ENCODE data around the gene HOXB6.
A peak's percentile ranks its signal among the peaks of the same experiment; 100 is the strongest.

HOXB6 gene

GRCh38 chr17:48621410-48622392 is 16.9 kb upstream of the HOXB6 start:
- DNase-seq (ENCODE audit: low spot score), result no peak

- DNase-seq (ENCODE audit: low spot score), result no peak
Measured at GRCh38 chr17:48620461-48621139, 15.8 kb upstream of the HOXB6 start.

GRCh38 chr17:48619826-48620449 is 15.2 kb upstream of the HOXB6 start:
- DNase-seq (ENCODE audit: low spot score), result no peak

GRCh38 chr17:48618256-48618896 is 13.6 kb upstream of the HOXB6 start:
- DNase-seq (ENCODE audit: low spot score), result peak; percentile 93

GRCh38 chr17:48617471-48618255 is 12.9 kb upstream of the HOXB6 start:
- DNase-seq (ENCODE audit: low spot score), result no peak

GRCh38 chr17:48616717-48617470 is 12.1 kb upstream of the HOXB6 start:
- no peak for DNase-seq (ENCODE audit: low spot score)

GRCh38 chr17:48615963-48616716 is 11.4 kb upstream of the HOXB6 start:
- DNase-seq (ENCODE audit: low spot score), result no peak

- peak; percentile 58 for DNase-seq (ENCODE audit: low spot score)
Measured at GRCh38 chr17:48615047-48615962, 10.5 kb upstream of the HOXB6 start, which contains the start of gene HOXB8. HOXB8 (minus strand) TSS chr17:48615292; CDS start chr17:48614704, 588 bp downstream.

GRCh38 chr17:48613862-48614694 is 9.3 kb upstream of the HOXB6 start:
- no peak for DNase-seq (ENCODE audit: low spot score)

- DNase-seq (ENCODE audit: low spot score), result no peak
Measured at GRCh38 chr17:48612854-48613691, 8.3 kb upstream of the HOXB6 start.

- no peak for DNase-seq (ENCODE audit: low spot score)
Measured at GRCh38 chr17:48612456-48612853, 7.7 kb upstream of the HOXB6 start.

GRCh38 chr17:48611681-48612455 is 7.1 kb upstream of the HOXB6 start:
- DNase-seq (ENCODE audit: low spot score), result no peak

GRCh38 chr17:48611213-48611612 is 6.4 kb upstream of the HOXB6 start:
- DNase-seq (ENCODE audit: low spot score), result no peak

GRCh38 chr17:48610282-48611211 is 5.8 kb upstream of the HOXB6 start, which contains the start of gene HOXB7:
HOXB7 (minus strand) TSS chr17:48611017; CDS start chr17:48610918, 99 bp downstream.
- DNase-seq (ENCODE audit: low spot score), result peak; percentile 72
